ENCODE measurements around the gene DBI.

GRCh38 chr2:119421741-119422140, 55.0 kb downstream of the DBI start:
- TF ChIP-seq GATA2 (IDR thresholded peaks at IDR 0.05; ENCODE audit: low read depth, low read length) = no peak
- no peak for TF ChIP-seq GATA3 (IDR thresholded peaks at IDR 0.05; ENCODE audit: low read depth, low read length)
